ENCODE measurements around the gene EGFR.

DNA sequence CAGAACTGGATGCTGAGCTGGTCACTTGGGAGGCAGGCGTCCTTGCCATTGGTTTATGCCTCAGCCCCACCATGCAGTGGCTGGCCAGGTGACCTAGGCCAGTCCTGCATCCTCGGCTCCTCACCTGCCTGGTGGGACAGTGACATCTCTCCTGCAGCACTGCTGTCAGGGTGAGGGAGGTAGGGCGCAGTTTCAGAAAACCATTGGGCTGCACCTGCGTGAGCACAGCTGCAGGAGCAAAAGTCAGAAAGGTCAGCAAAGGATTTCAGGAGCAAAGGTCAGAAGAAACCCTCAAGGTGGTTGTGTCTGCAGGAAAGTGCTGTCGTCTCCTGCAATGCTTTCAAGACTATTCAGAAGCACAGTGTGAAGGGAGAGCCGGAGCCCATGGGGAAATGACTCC lies 48.1 kb downstream of the EGFR start:
- TF ChIP-seq CTCF (conservative IDR thresholded peaks at IDR 0.05 in 1 of 2, IDR thresholded peaks at IDR 0.05 in 1 of 2; ENCODE audit: extremely low read depth in 1 of 2, insufficient read depth in 1 of 2, low read depth in 1 of 2, low read length in 2 of 2) (no peak), EZH2 (IDR thresholded peaks at IDR 0.05; ENCODE audit: borderline replicate concordance, low read length) (no peak)

Measured in mammary epithelial cell (primary cell).